Stimulated activated CD8-positive, alpha-beta memory T cell treated with anti-CD3 and anti-CD28 coated beads, Interleukin-15, amount 100 ng/mL, for 4 hours (primary cell): ENCODE results near the gene MRPS12.

ENCODE experiments used
- DNase-seq, 2 donors: peaks; one replicate each; pipeline ENCODE4 v3.0.0-alpha.2; 2020; ENCODE audit warnings: low read depth in 2 of 2

Gene MRPS12

GRCh38 chr19:38911388-38912001, 19.2 kb upstream of the MRPS12 start:
- DNase-seq = no peak

- no peak for DNase-seq
Measured at GRCh38 chr19:38912600-38913514, 17.9 kb upstream of the MRPS12 start.

GRCh38 chr19:38913958-38914357, 16.8 kb upstream of the MRPS12 start:
- DNase-seq = no peak

- DNase-seq = no peak
Measured at GRCh38 chr19:38915329-38916321, 15.1 kb upstream of the MRPS12 start.

GRCh38 chr19:38917516-38917915, 13.2 kb upstream of the MRPS12 start:
- no peak for DNase-seq

- no peak for DNase-seq
Measured at GRCh38 chr19:38917921-38918491, 12.7 kb upstream of the MRPS12 start.

- no peak for DNase-seq
Measured at GRCh38 chr19:38918526-38918925, 12.2 kb upstream of the MRPS12 start.

- no peak for DNase-seq
Measured at GRCh38 chr19:38919837-38920601, 10.7 kb upstream of the MRPS12 start.

- no peak for DNase-seq
Measured at GRCh38 chr19:38920602-38921419, 9.9 kb upstream of the MRPS12 start.

- DNase-seq = no peak
Measured at GRCh38 chr19:38921420-38922274, 9.1 kb upstream of the MRPS12 start.

- DNase-seq = no peak
Measured at GRCh38 chr19:38922482-38922881, 8.3 kb upstream of the MRPS12 start.

GRCh38 chr19:38924388-38924787, 6.4 kb upstream of the MRPS12 start:
- peak; percentile 10 to 12 for DNase-seq

- DNase-seq = no peak
Measured at GRCh38 chr19:38928391-38929001, 2.2 kb upstream of the MRPS12 start.

GRCh38 chr19:38929929-38930775, 592 bp upstream of the MRPS12 start, which contains the start of gene SARS2:
Gene SARS2, minus strand, starts transcription at chr19:38930763. Its CDS starts 27 bp downstream, at chr19:38930736.
- DNase-seq = peak; percentile 83 to 84

GRCh38 chr19:38931521-38931793, 713 bp downstream of the MRPS12 start:
- DNase-seq = no peak

GRCh38 chr19:38932425-38933179, 1.9 kb downstream of the MRPS12 start:
- no peak for DNase-seq

- DNase-seq = no peak
Measured at GRCh38 chr19:38933544-38933943, 2.8 kb downstream of the MRPS12 start.
